ENCODE data around the gene DNAJC7. TPM values are rescaled to one million over a fixed set of nuclear protein-coding genes. Genes with fewer than 3 reads are reported as not detected.

The DNAJC7 gene, protein sequence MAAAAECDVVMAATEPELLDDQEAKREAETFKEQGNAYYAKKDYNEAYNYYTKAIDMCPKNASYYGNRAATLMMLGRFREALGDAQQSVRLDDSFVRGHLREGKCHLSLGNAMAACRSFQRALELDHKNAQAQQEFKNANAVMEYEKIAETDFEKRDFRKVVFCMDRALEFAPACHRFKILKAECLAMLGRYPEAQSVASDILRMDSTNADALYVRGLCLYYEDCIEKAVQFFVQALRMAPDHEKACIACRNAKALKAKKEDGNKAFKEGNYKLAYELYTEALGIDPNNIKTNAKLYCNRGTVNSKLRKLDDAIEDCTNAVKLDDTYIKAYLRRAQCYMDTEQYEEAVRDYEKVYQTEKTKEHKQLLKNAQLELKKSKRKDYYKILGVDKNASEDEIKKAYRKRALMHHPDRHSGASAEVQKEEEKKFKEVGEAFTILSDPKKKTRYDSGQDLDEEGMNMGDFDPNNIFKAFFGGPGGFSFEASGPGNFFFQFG
- 100 to 1,000 TPM; 119 to 137 TPM for total RNA-seq

- H3K4me1 Mint-ChIP-seq (ENCODE audit: low read depth in 2 of 2), result peaks cover 51 to 62% of the 10 kb centered on the region in 2 donors
- H3K4me3 Mint-ChIP-seq, result peak within 1 kb of the TSS; percentile 98
- no peaks in the 10 kb centered on the region for H3K9me3 Mint-ChIP-seq
- H3K27me3 Mint-ChIP-seq, result no peaks in the 10 kb centered on the region
- ATAC-seq (peak; percentile 94), DNase-seq (ENCODE audit: low spot score) (peak; percentile 93)
- peaks cover 7% of the 10 kb centered on the region for H3K36me3 Mint-ChIP-seq
- H3K27ac Mint-ChIP-seq, result peak within 1 kb of the TSS; percentile 99
These were observed at the start of gene DNAJC7 for GRCh38 chr17:42016941-42017865. Gene DNAJC7 (minus strand): TSS chr17:42017439. CDS start chr17:42017416, 23 bp downstream.

GRCh38 chr17:42065201-42065600, 48.0 kb upstream of the DNAJC7 start:
- ATAC-seq, result no peak
- Mint-ChIP-seq H3K4me3 (no peak overlapping the region), H3K27ac (no peak overlapping the region), H3K27me3 (no peaks in the 10 kb centered on the region), H3K4me1 (ENCODE audit: low read depth in 2 of 2) (peaks cover 9 to 12% of the 10 kb centered on the region in 2 donors), H3K36me3 (no peaks in the 10 kb centered on the region), H3K9me3 (no peaks in the 10 kb centered on the region)
- DNase-seq (ENCODE audit: low spot score), result no peak

GRCh38 chr17:42062681-42063080, 45.4 kb upstream of the DNAJC7 start:
- Mint-ChIP-seq H3K27me3 (no peaks in the 10 kb centered on the region), H3K9me3 (no peaks in the 10 kb centered on the region), H3K4me3 (no peak overlapping the region), H3K36me3 (no peaks in the 10 kb centered on the region), H3K4me1 (ENCODE audit: low read depth in 2 of 2) (peaks cover 9 to 12% of the 10 kb centered on the region in 2 donors), H3K27ac (no peak overlapping the region)
- no peak for ATAC-seq
- DNase-seq (ENCODE audit: low spot score), result no peak

GRCh38 chr17:42061646-42062487, 44.6 kb upstream of the DNAJC7 start:
- no peaks in the 10 kb centered on the region for H3K36me3 Mint-ChIP-seq
- DNase-seq (ENCODE audit: low spot score) (no peak), ATAC-seq (no peak)
- no peak overlapping the region for H3K4me3 Mint-ChIP-seq
- H3K4me1 Mint-ChIP-seq (ENCODE audit: low read depth in 2 of 2), result peaks cover 9 to 12% of the 10 kb centered on the region in 2 donors
- H3K9me3 Mint-ChIP-seq, result no peaks in the 10 kb centered on the region
- no peak overlapping the region for H3K27ac Mint-ChIP-seq
- H3K27me3 Mint-ChIP-seq, result no peaks in the 10 kb centered on the region

DNA sequence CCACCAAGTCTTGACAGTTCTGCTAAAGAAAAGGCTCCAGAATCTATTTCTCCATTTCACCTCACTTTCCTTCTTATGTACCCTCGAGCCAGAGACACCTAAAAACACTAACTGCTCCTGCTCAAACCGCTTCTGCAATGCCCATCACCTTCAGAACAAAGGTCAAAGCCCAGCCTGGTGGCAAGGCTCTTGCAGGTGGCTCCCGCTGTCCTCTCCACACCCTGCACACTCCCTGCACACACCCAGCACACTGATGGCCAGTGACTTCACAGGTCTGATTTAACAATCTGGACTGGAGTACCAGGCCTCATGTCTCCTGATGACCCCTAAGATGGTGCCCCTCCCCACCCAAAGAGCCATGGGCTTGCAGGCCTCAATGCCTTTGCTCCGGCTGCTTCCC, 43.0 kb upstream of the DNAJC7 start:
- no peak overlapping the region for H3K4me3 Mint-ChIP-seq
- H3K4me1 Mint-ChIP-seq (ENCODE audit: low read depth in 2 of 2), result peaks cover 9 to 12% of the 10 kb centered on the region in 2 donors
- ATAC-seq, result no peak
- no peaks in the 10 kb centered on the region for H3K9me3 Mint-ChIP-seq
- no peak for DNase-seq (ENCODE audit: low spot score)
- H3K27ac Mint-ChIP-seq, result no peak overlapping the region
- H3K36me3 Mint-ChIP-seq, result no peaks in the 10 kb centered on the region
- no peaks in the 10 kb centered on the region for H3K27me3 Mint-ChIP-seq

DNA sequence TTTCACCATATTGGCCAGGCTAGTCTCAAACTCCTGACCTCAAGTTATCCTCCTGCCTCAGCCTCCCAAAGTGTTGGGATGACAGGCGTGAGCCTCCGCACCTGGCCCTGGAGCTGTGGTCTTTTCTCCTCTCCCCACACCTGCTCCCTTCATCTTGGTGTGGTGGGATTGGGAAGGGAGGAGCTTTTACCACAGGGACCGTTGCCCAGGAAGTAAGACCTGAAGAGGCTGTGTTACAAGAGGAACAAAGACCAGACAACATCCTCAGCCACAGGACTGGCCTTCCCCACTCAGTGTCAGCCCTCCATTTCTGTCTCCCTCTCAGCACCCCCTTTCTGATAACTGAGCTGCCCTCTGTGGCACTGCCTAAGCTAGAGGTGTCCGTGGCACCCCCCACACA, 42.6 kb upstream of the DNAJC7 start:
- no peaks in the 10 kb centered on the region for H3K9me3 Mint-ChIP-seq
- peaks cover 0 to 2% of the 10 kb centered on the region in 2 donors for H3K27me3 Mint-ChIP-seq
- H3K4me3 Mint-ChIP-seq, result no peak overlapping the region
- H3K36me3 Mint-ChIP-seq, result no peaks in the 10 kb centered on the region
- DNase-seq (ENCODE audit: low spot score) (no peak), ATAC-seq (no peak)
- H3K4me1 Mint-ChIP-seq (ENCODE audit: low read depth in 2 of 2), result peaks cover 9 to 12% of the 10 kb centered on the region in 2 donors
- no peak overlapping the region for H3K27ac Mint-ChIP-seq

GRCh38 chr17:42058063-42058462, 40.8 kb upstream of the DNAJC7 start:
- DNase-seq (ENCODE audit: low spot score) (no peak), ATAC-seq (no peak)
- Mint-ChIP-seq H3K4me3 (no peak overlapping the region), H3K9me3 (no peaks in the 10 kb centered on the region), H3K27ac (no peak overlapping the region), H3K36me3 (no peaks in the 10 kb centered on the region), H3K27me3 (peaks cover 0 to 5% of the 10 kb centered on the region in 2 donors), H3K4me1 (ENCODE audit: low read depth in 2 of 2) (no peaks in the 10 kb centered on the region)

GRCh38 chr17:42056635-42057034, 39.4 kb upstream of the DNAJC7 start:
- H3K27ac Mint-ChIP-seq, result no peak overlapping the region
- H3K9me3 Mint-ChIP-seq, result no peaks in the 10 kb centered on the region
- no peak overlapping the region for H3K4me3 Mint-ChIP-seq
- no peaks in the 10 kb centered on the region for H3K36me3 Mint-ChIP-seq
- ATAC-seq (no peak), DNase-seq (ENCODE audit: low spot score) (no peak)
- no peaks in the 10 kb centered on the region for H3K4me1 Mint-ChIP-seq (ENCODE audit: low read depth in 2 of 2)
- peaks cover 13 to 19% of the 10 kb centered on the region in 2 donors for H3K27me3 Mint-ChIP-seq

GRCh38 chr17:42055496-42055895, 38.3 kb upstream of the DNAJC7 start:
- ATAC-seq, result no peak

DNA sequence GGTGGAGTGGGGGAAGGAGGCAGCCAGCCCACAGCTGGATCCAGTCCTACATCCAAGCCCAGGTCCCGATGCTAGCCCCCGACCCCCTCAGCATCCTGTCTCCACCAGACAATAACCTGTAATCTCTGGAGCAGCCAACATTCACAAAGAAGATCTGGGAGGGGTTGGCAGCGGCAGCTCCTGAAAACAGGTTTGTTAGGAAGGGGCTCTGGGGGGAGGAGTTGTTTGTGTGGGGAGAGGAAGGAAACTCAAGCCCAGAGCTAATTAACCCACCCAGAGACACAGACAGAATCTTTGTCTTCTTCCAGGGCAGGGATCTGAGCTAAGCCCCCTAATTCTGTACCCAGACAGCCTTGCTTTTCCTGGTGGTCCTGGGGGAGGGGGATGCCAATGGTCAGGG, 37.8 kb upstream of the DNAJC7 start:
- DNase-seq (ENCODE audit: low spot score), result no peak
- Mint-ChIP-seq H3K9me3 (no peaks in the 10 kb centered on the region), H3K36me3 (no peaks in the 10 kb centered on the region), H3K27me3 (peaks cover 25 to 26% of the 10 kb centered on the region in 2 donors), H3K4me1 (ENCODE audit: low read depth in 2 of 2) (peaks cover 4 to 5% of the 10 kb centered on the region in 2 donors), H3K4me3 (no peak overlapping the region), H3K27ac (no peak overlapping the region)
- ATAC-seq, result no peak

More at GRCh38 chr17:42055496-42055895, 38.3 kb upstream of the DNAJC7 start:
- no peak overlapping the region for H3K4me3 Mint-ChIP-seq
- H3K27ac Mint-ChIP-seq, result no peak overlapping the region
- H3K4me1 Mint-ChIP-seq (ENCODE audit: low read depth in 2 of 2), result peaks cover 4 to 5% of the 10 kb centered on the region in 2 donors
- H3K9me3 Mint-ChIP-seq, result no peaks in the 10 kb centered on the region
- H3K36me3 Mint-ChIP-seq, result no peaks in the 10 kb centered on the region
- no peak for DNase-seq (ENCODE audit: low spot score)
- H3K27me3 Mint-ChIP-seq, result peaks cover 25 to 26% of the 10 kb centered on the region in 2 donors

DNA sequence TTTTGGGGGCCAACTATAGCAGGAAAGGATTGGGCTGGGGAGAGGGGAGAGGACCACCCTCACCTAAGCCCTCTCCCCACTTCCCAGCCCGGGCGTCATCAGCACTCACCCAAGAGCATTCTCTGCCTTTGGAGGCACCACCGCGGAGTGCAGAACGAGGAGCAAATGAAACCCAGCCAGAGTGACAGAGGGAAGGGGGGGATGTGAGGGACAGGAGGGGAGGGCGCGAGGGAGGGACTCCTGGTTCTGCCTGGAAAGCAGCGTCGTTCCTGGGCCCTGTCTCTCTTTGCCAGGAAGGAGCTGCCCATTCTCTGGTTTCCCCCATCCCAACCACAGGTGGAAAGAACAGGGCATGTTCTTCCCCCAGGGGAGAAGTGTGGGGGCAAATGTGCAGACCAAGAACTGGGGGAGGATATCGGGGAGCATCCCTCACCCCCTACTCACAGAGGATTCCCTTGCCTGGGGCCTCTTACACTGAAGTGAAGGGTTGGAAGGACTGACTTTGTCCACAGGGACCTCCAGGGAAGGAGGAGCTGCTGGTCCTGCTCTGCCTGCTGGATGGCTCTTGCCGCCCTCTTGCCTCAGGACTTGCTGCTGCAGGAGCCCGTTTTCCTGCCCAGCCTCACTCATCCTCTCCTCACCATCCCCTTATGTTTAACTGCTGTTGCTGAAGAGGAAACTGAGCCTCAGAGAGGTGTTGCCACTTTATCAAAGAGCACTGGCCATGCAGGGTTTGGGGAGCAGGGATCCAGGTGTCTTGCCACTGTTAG, 36.7 kb upstream of the DNAJC7 start:
- Mint-ChIP-seq H3K36me3 (no peaks in the 10 kb centered on the region), H3K4me3 (no peak overlapping the region)
- DNase-seq (ENCODE audit: low spot score), result no peak

GRCh38 chr17:42052346-42052877, 35.2 kb upstream of the DNAJC7 start:
- Mint-ChIP-seq H3K4me3 (no peak overlapping the region), H3K4me1 (ENCODE audit: low read depth in 2 of 2) (peaks cover 4 to 5% of the 10 kb centered on the region in 2 donors), H3K27ac (no peak overlapping the region), H3K9me3 (no peaks in the 10 kb centered on the region), H3K27me3 (peaks cover 36 to 39% of the 10 kb centered on the region in 2 donors), H3K36me3 (no peaks in the 10 kb centered on the region)
- ATAC-seq (no peak), DNase-seq (ENCODE audit: low spot score) (no peak)

More for the DNA sequence above, 36.7 kb upstream of the DNAJC7 start:
- Mint-ChIP-seq H3K27ac (no peak overlapping the region), H3K4me1 (ENCODE audit: low read depth in 2 of 2) (peaks cover 4 to 5% of the 10 kb centered on the region in 2 donors), H3K27me3 (peaks cover 31 to 32% of the 10 kb centered on the region in 2 donors), H3K9me3 (no peaks in the 10 kb centered on the region)
- ATAC-seq, result no peak

Measured in natural killer cell treated with Interleukin-12 subunit alpha and Interleukin-12 subunit beta and Interleukin-15 and Interleukin-18, amount 100 ng/mL, for 72 hours (primary cell).